ENCODE measurements around the gene POMZP3.
"Not testable (repeated sequence)": the region's sequence is repeated elsewhere in the genome, so short reads cannot be mapped to it uniquely, and the experiment has no call there.

POMZP3 gene

DNA sequence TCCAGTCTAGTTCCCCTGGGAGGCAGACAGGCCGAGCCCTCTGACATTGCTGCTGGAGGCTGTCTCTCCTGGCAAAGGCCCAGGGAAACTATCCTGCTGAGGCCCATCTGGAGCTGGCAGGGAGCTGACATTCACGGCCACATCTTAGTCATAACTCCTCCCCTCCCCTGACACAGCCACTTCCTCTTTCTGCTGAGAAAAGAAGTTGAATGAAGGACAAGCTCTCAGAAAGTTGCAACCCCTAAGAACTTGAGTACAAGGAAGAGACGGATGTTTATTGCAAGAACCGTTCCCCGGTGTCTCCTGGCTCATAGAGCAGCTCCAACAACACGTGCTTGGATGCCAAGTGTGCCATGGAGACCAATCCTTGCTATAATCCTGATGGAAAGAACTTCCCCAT, 21.1 kb downstream of the POMZP3 start:
- not testable (repeated sequence) for H3K9me3 ChIP-seq (ENCODE audit: insufficient read depth, low read depth, low read length); H3K79me2 ChIP-seq (ENCODE audit: insufficient read depth, low read length); H4K20me1 ChIP-seq (ENCODE audit: insufficient read depth, low read length, poor library complexity, severe bottlenecking); H3K9me2 ChIP-seq (replicated peaks; ENCODE audit: low read depth, low read length); H3K36me3 ChIP-seq (ENCODE audit: insufficient read depth, low read length); H3K27me3 ChIP-seq (ENCODE audit: insufficient read depth, low read length, poor library complexity, severe bottlenecking); H3K9ac ChIP-seq (ENCODE audit: low read depth, low read length, poor library complexity, severe bottlenecking); H3F3A ChIP-seq (ENCODE audit: low read depth); H3K4me3 ChIP-seq (ENCODE audit: low read length, poor library complexity, severe bottlenecking); H2AFZ ChIP-seq (ENCODE audit: low read length); H3K4me1 ChIP-seq (ENCODE audit: insufficient read depth, low read length, poor library complexity, severe bottlenecking)
- peak overlapping the region; percentile 37 for H3K4me2 ChIP-seq (ENCODE audit: low read depth, low read length, poor library complexity, severe bottlenecking)

DNA sequence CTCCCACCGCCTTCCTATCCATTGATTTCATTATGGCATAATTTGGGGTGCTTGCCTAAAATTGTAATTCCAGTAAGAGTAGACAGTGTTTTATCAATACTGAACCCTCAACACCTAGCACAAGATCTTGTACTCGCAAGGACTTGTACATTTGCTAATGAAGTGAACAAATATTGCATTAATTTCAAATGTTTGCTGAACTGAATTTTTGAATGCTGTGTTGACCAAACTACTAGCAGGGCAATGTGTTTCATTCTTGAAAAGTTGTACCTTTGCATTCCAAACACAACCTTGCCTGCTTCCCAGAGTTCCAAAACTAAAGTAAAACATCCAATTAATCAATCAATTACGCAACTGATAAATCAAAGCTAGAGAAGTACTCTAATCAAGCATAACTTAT, 26.4 kb downstream of the POMZP3 start:
- not testable (repeated sequence) for H3K4me1 ChIP-seq (ENCODE audit: insufficient read depth, low read length, poor library complexity, severe bottlenecking); H3K79me2 ChIP-seq (ENCODE audit: insufficient read depth, low read length); H3K9me2 ChIP-seq (replicated peaks; ENCODE audit: low read depth, low read length); H3K4me3 ChIP-seq (ENCODE audit: low read length, poor library complexity, severe bottlenecking); H3K36me3 ChIP-seq (ENCODE audit: insufficient read depth, low read length); H4K20me1 ChIP-seq (ENCODE audit: insufficient read depth, low read length, poor library complexity, severe bottlenecking); H3K9me3 ChIP-seq (ENCODE audit: insufficient read depth, low read depth, low read length); H3F3A ChIP-seq (ENCODE audit: low read depth); H3K9ac ChIP-seq (ENCODE audit: low read depth, low read length, poor library complexity, severe bottlenecking); H3K27me3 ChIP-seq (ENCODE audit: insufficient read depth, low read length, poor library complexity, severe bottlenecking); H2AFZ ChIP-seq (ENCODE audit: low read length); H3K4me2 ChIP-seq (ENCODE audit: low read depth, low read length, poor library complexity, severe bottlenecking)

DNA sequence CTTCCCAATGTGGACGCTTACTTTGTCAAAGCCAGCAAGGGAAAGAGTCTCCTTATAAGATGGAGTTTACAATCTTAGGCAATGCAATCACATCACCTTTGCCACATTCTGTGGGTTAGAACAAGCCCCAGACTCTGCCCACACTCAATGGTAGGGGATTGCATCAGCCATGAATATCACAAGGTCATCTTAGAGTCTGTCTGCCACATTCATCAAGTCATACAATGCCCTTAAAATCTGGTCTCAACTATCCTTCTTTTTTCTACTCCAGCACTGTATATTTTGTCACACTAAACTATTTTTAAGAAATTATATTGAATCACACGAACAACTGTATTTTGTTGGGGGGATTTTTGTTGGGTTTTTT, 27.0 kb downstream of the POMZP3 start:
- H3K9me2 ChIP-seq (replicated peaks; ENCODE audit: low read depth, low read length); H3K4me2 ChIP-seq (ENCODE audit: low read depth, low read length, poor library complexity, severe bottlenecking); H3K9ac ChIP-seq (ENCODE audit: low read depth, low read length, poor library complexity, severe bottlenecking); H4K20me1 ChIP-seq (ENCODE audit: insufficient read depth, low read length, poor library complexity, severe bottlenecking); H3K4me1 ChIP-seq (ENCODE audit: insufficient read depth, low read length, poor library complexity, severe bottlenecking); H2AFZ ChIP-seq (ENCODE audit: low read length); H3K36me3 ChIP-seq (ENCODE audit: insufficient read depth, low read length); H3K4me3 ChIP-seq (ENCODE audit: low read length, poor library complexity, severe bottlenecking); H3K27me3 ChIP-seq (ENCODE audit: insufficient read depth, low read length, poor library complexity, severe bottlenecking); H3F3A ChIP-seq (ENCODE audit: low read depth); H3K9me3 ChIP-seq (ENCODE audit: insufficient read depth, low read depth, low read length); H3K79me2 ChIP-seq (ENCODE audit: insufficient read depth, low read length): not testable (repeated sequence)

GRCh38 chr7:76598590-76599264, 28.4 kb downstream of the POMZP3 start:
- H3K4me2 ChIP-seq (ENCODE audit: low read depth, low read length, poor library complexity, severe bottlenecking); H4K20me1 ChIP-seq (ENCODE audit: insufficient read depth, low read length, poor library complexity, severe bottlenecking); H3K4me1 ChIP-seq (ENCODE audit: insufficient read depth, low read length, poor library complexity, severe bottlenecking); H3K9ac ChIP-seq (ENCODE audit: low read depth, low read length, poor library complexity, severe bottlenecking); H3K36me3 ChIP-seq (ENCODE audit: insufficient read depth, low read length); H3K79me2 ChIP-seq (ENCODE audit: insufficient read depth, low read length); H3K9me2 ChIP-seq (replicated peaks; ENCODE audit: low read depth, low read length); H3K9me3 ChIP-seq (ENCODE audit: insufficient read depth, low read depth, low read length); H3K4me3 ChIP-seq (ENCODE audit: low read length, poor library complexity, severe bottlenecking); H3F3A ChIP-seq (ENCODE audit: low read depth); H3K27me3 ChIP-seq (ENCODE audit: insufficient read depth, low read length, poor library complexity, severe bottlenecking); H2AFZ ChIP-seq (ENCODE audit: low read length): not testable (repeated sequence)

- not testable (repeated sequence) for H3K4me1 ChIP-seq (ENCODE audit: insufficient read depth, low read length, poor library complexity, severe bottlenecking); H3K9me3 ChIP-seq (ENCODE audit: insufficient read depth, low read depth, low read length); H3K36me3 ChIP-seq (ENCODE audit: insufficient read depth, low read length); H3K79me2 ChIP-seq (ENCODE audit: insufficient read depth, low read length); H3F3A ChIP-seq (ENCODE audit: low read depth); H3K9me2 ChIP-seq (replicated peaks; ENCODE audit: low read depth, low read length); H3K4me2 ChIP-seq (ENCODE audit: low read depth, low read length, poor library complexity, severe bottlenecking); H3K4me3 ChIP-seq (ENCODE audit: low read length, poor library complexity, severe bottlenecking); H3K27me3 ChIP-seq (ENCODE audit: insufficient read depth, low read length, poor library complexity, severe bottlenecking); H4K20me1 ChIP-seq (ENCODE audit: insufficient read depth, low read length, poor library complexity, severe bottlenecking); H2AFZ ChIP-seq (ENCODE audit: low read length); H3K9ac ChIP-seq (ENCODE audit: low read depth, low read length, poor library complexity, severe bottlenecking)
Observed at GRCh38 chr7:76597288-76597687, 29.8 kb downstream of the POMZP3 start.

DNA sequence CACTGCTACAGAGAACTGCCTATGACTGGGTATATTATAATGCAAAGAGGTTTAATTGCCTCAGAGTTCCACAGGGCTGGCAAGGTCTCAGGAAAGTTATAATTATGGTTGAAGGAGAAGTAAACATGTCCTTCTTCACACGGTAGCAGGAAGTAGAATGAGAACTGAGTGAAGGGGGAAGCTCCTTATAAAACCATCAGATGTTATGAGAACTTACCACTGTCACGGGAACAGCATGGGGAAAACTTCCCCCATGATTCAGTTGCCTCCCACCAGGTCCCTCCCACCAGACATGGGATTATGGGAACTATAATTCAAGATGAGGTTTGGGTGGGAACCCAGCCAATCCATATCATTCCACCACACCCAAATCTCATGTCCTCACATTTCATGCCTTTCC, 34.4 kb downstream of the POMZP3 start:
- not testable (repeated sequence) for H3K9me3 ChIP-seq (ENCODE audit: insufficient read depth, low read depth, low read length); H3K79me2 ChIP-seq (ENCODE audit: insufficient read depth, low read length); H3K27me3 ChIP-seq (ENCODE audit: insufficient read depth, low read length, poor library complexity, severe bottlenecking); H4K20me1 ChIP-seq (ENCODE audit: insufficient read depth, low read length, poor library complexity, severe bottlenecking); H3F3A ChIP-seq (ENCODE audit: low read depth); H3K9me2 ChIP-seq (replicated peaks; ENCODE audit: low read depth, low read length); H3K36me3 ChIP-seq (ENCODE audit: insufficient read depth, low read length); H3K4me2 ChIP-seq (ENCODE audit: low read depth, low read length, poor library complexity, severe bottlenecking); H3K9ac ChIP-seq (ENCODE audit: low read depth, low read length, poor library complexity, severe bottlenecking); H2AFZ ChIP-seq (ENCODE audit: low read length); H3K4me3 ChIP-seq (ENCODE audit: low read length, poor library complexity, severe bottlenecking)
- peaks cover 22% of the 10 kb centered on the region for H3K4me1 ChIP-seq (ENCODE audit: insufficient read depth, low read length, poor library complexity, severe bottlenecking)

DNA sequence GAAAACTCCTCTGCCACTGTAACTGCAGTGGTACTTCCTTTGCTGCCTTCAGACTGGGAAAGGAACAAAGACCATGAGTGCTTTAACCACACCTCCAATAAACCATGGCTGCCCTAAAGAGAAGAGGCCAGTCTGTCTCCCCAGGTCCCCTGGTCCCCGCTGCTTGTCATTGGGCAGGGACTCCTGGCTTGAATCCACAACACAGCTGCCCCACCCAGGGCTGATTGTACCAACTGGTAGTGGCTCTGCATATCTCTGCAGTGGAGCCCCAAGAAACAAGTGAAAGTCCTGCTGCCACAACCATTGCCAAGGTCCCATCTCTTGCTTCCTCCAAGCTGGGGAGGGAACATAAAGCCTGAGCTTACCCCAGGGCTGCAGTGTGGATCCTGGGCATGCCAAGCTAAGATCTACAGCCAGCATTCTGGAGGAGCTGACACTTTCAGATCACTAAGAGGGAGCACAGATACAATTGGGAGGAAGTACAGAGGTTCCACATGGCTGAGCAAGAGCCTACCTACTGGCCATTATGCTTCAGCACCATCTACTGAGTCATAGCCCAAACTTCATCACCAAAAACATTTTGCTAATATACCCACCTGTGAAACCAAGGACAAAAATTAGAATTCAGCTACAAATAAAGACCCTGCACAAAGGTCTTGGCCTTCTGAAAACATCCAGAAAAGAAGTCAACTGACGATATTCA, 35.3 kb downstream of the POMZP3 start:
- H4K20me1 ChIP-seq (ENCODE audit: insufficient read depth, low read length, poor library complexity, severe bottlenecking); H3K9me2 ChIP-seq (replicated peaks; ENCODE audit: low read depth, low read length); H3K79me2 ChIP-seq (ENCODE audit: insufficient read depth, low read length); H3F3A ChIP-seq (ENCODE audit: low read depth); H3K36me3 ChIP-seq (ENCODE audit: insufficient read depth, low read length); H2AFZ ChIP-seq (ENCODE audit: low read length); H3K27me3 ChIP-seq (ENCODE audit: insufficient read depth, low read length, poor library complexity, severe bottlenecking); H3K9me3 ChIP-seq (ENCODE audit: insufficient read depth, low read depth, low read length): not testable (repeated sequence)
- peak overlapping the region; percentile 77 for H3K4me2 ChIP-seq (ENCODE audit: low read depth, low read length, poor library complexity, severe bottlenecking)
- peak overlapping the region; percentile 59 for H3K9ac ChIP-seq (ENCODE audit: low read depth, low read length, poor library complexity, severe bottlenecking)
- peak overlapping the region; percentile 37 for H3K4me3 ChIP-seq (ENCODE audit: low read length, poor library complexity, severe bottlenecking)
- peaks cover 27% of the 10 kb centered on the region for H3K4me1 ChIP-seq (ENCODE audit: insufficient read depth, low read length, poor library complexity, severe bottlenecking)

Measured in Loucy (cell line).